Tibial nerve (tissue), 4 donors: ENCODE data around the gene CCBE1.

Experiments used
- CTCF ChIP-seq, 5 experiments: fragments of 200-600 bp in 3 of 5; fragments of 450-650 bp in 2 of 5; sonication (generic) in 3 of 5; IDR thresholded peaks; one replicate each; pipeline ENCODE4 v1.5.1; 2016 to 2019; ENCODE audit warnings: antibody characterized with exemption in 5 of 5, mild to moderate bottlenecking in 3 of 5, moderate library complexity in 2 of 5
- EP300 ChIP-seq, 2 donors: sonication (generic); formaldehyde crosslinking; IDR thresholded peaks; one replicate each; pipeline ENCODE4 v1.6.1; 2017; ENCODE audit warnings: antibody characterized with exemption in 2 of 2, mild to moderate bottlenecking in 1 of 2
- POLR2A ChIP-seq, 2 donors: fragments of 450-650 bp; IDR thresholded peaks; one replicate each; pipeline ENCODE4 v1.6.1; 2017; ENCODE audit warnings: antibody characterized with exemption in 2 of 2, mild to moderate bottlenecking in 2 of 2, moderate library complexity in 2 of 2

GRCh38 chr18:59429608-59430007 lies 267.6 kb downstream of the CCBE1 start:
- TF ChIP-seq POLR2A (IDR thresholded peaks at IDR 0.05): no peak
- TF ChIP-seq CTCF (IDR thresholded peaks at IDR 0.05): no peak
- no peak for TF ChIP-seq EP300 (IDR thresholded peaks at IDR 0.05)
